Mesenteric fat pad (tissue), 1 donor: ENCODE measurements around the gene B4GAT1. TPM values are rescaled to one million over a fixed set of nuclear protein-coding genes. Genes with fewer than 3 reads are reported as not detected.

Experiments
- DNase-seq: peaks from one replicate; pipeline ENCODE4 v3.0.0-alpha.2; 2020; ENCODE audit warnings: low spot score
- total RNA-seq: library from RNA; stranded (reverse); fragmentation: NEBNext Ultra II Directional; extraction: Animal tissue kit (Norgen Biotek cat#: 25700); gene quantifications from one replicate; pipeline ENCODE4 v1.2.1, GENCODE V29; 2021
- donor health status: DM: yes; HTN: yes; CAD: no.

Gene B4GAT1
- total RNA-seq, 1 donor from 2014 or later: 16.1 TPM

- DNase-seq: no peak
Measured at GRCh38 chr11:66338276-66339161, 8.9 kb downstream of the B4GAT1 start.

- no peak for DNase-seq
Measured at GRCh38 chr11:66337103-66337899, 10.1 kb downstream of the B4GAT1 start.

- no peak for DNase-seq
Measured at GRCh38 chr11:66336234-66337102, 11.0 kb downstream of the B4GAT1 start, which contains the start of gene RIN1. Gene RIN1, minus strand, starts transcription at chr11:66336434. Its CDS starts 32 bp downstream, at chr11:66336402.

- no peak for DNase-seq
Measured at GRCh38 chr11:66335531-66336233, 11.7 kb downstream of the B4GAT1 start.

GRCh38 chr11:66334605-66335442, 12.6 kb downstream of the B4GAT1 start:
- DNase-seq: no peak

GRCh38 chr11:66333896-66334604, 13.4 kb downstream of the B4GAT1 start:
- no peak for DNase-seq

- no peak for DNase-seq
Measured at GRCh38 chr11:66333220-66333877, 14.1 kb downstream of the B4GAT1 start.

- DNase-seq: no peak
Measured at GRCh38 chr11:66332371-66333219, 14.8 kb downstream of the B4GAT1 start.

- DNase-seq: no peak
Measured at GRCh38 chr11:66331542-66332370, 15.7 kb downstream of the B4GAT1 start.

- no peak for DNase-seq
Measured at GRCh38 chr11:66330931-66331330, 16.5 kb downstream of the B4GAT1 start.

GRCh38 chr11:66329165-66329673, 18.2 kb downstream of the B4GAT1 start:
- DNase-seq: no peak

GRCh38 chr11:66328302-66329144, 18.9 kb downstream of the B4GAT1 start:
- no peak for DNase-seq

GRCh38 chr11:66328031-66328301, 19.5 kb downstream of the B4GAT1 start:
- DNase-seq: no peak

- DNase-seq: no peak
Measured at GRCh38 chr11:66327171-66328030, 20.0 kb downstream of the B4GAT1 start.
